SU-DHL-6 (cell line): ENCODE data around the gene CCNG1.

Experiments used
- CTCF ChIP-seq: fragments of 200-600 bp; sonication (generic); IDR thresholded peaks from one replicate; pipeline ENCODE4 v1.5.1; 2017; ENCODE audit warnings: antibody characterized with exemption, mild to moderate bottlenecking, low read length, moderate library complexity; ENCODE audit not compliant: insufficient read depth, poor library complexity, severe bottlenecking
- EZH2phosphoT487 ChIP-seq: fragments of 200-600 bp; sonication (generic), shearing (Covaris generic); conservative IDR thresholded peaks from 2 replicates; pipeline ENCODE4 v1.6.1; 2018; ENCODE audit warnings: mild to moderate bottlenecking, antibody characterized with exemption, low read length, moderate library complexity, mixed read lengths

GRCh38 chr5:163478126-163478981 is 41.0 kb downstream of the CCNG1 start:
- TF ChIP-seq CTCF: no peak
- TF ChIP-seq EZH2phosphoT487: no peak
